GM12878 (cell line): ENCODE results near the gene CHMP4A.

Source experiments
- CEBPB ChIP-seq, 2 experiments: fragments of 150-350 bp in 1 of 2; IDR thresholded peaks; 2 replicates each; pipeline ENCODE4 v1.6.1; 2012 to 2014; ENCODE audit warnings: low read depth in 2 of 2, low read length in 2 of 2, borderline replicate concordance in 1 of 2, inconsistent platforms in 1 of 2
- CHD1 ChIP-seq: IDR thresholded peaks from 2 replicates; pipeline ENCODE4 v1.6.1; 2012; ENCODE audit warnings: low read depth, low read length, improper control_type of control experiment
- CHD2 ChIP-seq: IDR thresholded peaks from 2 replicates; pipeline ENCODE4 v1.6.1; 2011; ENCODE audit warnings: low read depth, low read length, improper control_type of control experiment, borderline replicate concordance
- FOXK2 ChIP-seq: fragments of 450-650 bp; IDR thresholded peaks from 2 replicates; pipeline ENCODE4 v1.6.1; 2017; ENCODE audit warnings: mild to moderate bottlenecking, moderate library complexity
- MYC ChIP-seq: IDR thresholded peaks from 2 replicates; pipeline ENCODE4 v1.6.1; 2011; ENCODE audit warnings: mild to moderate bottlenecking, low read length, moderate library complexity, inconsistent platforms; ENCODE audit not compliant: insufficient read depth, insufficient replicate concordance, insufficient read length, severe bottlenecking
- POLR2A ChIP-seq: IDR thresholded peaks from 2 replicates; pipeline ENCODE4 v1.6.1; 2011; ENCODE audit warnings: low read depth, mild to moderate bottlenecking, low read length
- RAD21 ChIP-seq: IDR thresholded peaks from 2 replicates; pipeline ENCODE4 v1.6.1; 2011; ENCODE audit warnings: mild to moderate bottlenecking, low read depth, low read length, moderate library complexity; ENCODE audit not compliant: insufficient read depth
- YBX1 ChIP-seq: fragments of 450-650 bp; IDR thresholded peaks from 2 replicates; pipeline ENCODE4 v1.6.1; 2016; ENCODE audit warnings: antibody characterized with exemption
- TF ChIP-seq, protein P1 (sequence below): IDR thresholded peaks from 2 replicates; pipeline ENCODE4 v1.6.1; 2011; ENCODE audit warnings: mild to moderate bottlenecking, low read depth, low read length, moderate library complexity; ENCODE audit not compliant: insufficient replicate concordance
- TF ChIP-seq, protein P2 (sequence below): fragments of 450-650 bp; IDR thresholded peaks from 2 replicates; pipeline ENCODE4 v1.6.1; 2017; ENCODE audit warnings: mild to moderate bottlenecking, moderate library complexity
- TF ChIP-seq, protein P3 (sequence below): IDR thresholded peaks from 2 replicates; pipeline ENCODE4 v1.6.1; 2012; ENCODE audit warnings: low read depth, low read length, improper control_type of control experiment
- TF ChIP-seq, protein P4 (sequence below), 3 experiments: IDR thresholded peaks in 2 of 3; conservative IDR thresholded peaks in 1 of 3; 2 replicates each; pipeline ENCODE4 v1.5.1; 2011; ENCODE audit warnings: low read depth in 3 of 3, low read length in 3 of 3, mild to moderate bottlenecking in 3 of 3, control low read depth in 2 of 3, moderate library complexity in 2 of 3, inconsistent platforms in 1 of 3, mixed read lengths in 1 of 3; ENCODE audit not compliant: control insufficient read depth in 2 of 3, insufficient read depth in 1 of 3; ENCODE audit errors: extremely low read depth in 1 of 3

DNA sequence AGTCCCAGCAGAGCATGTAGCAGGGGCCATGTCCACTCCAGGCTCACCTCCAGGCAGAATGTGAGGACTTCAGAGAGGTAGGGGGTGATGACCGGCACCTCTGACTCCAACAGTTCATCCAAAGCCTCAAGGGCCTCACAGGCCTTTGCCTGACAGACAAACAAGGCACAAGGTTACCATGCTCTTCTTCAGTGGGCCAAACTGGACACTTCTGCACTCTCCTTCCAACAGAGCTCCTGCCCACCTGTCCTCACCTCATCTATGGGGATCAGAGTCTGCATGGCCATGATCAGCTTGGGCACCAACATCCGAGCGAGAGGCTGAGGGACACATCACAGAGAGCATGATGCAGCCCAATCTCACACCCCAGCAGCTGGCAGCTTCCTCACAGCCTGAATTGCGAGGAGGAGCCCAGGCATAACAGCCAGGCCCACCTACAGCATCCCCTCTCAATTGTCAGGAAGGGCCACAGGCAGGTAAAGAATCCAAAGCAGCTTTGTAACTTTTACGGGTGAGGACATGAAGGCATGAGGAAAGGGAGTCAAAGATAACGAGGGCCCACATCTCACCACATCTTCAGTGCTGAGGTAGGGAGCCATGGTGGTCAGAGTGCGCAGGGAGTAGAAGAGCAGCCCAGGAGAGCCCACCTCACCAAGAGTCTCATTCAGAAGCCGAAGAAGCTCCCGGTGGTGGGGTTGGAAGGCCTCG, 26.3 kb downstream of the CHMP4A start:
- TF ChIP-seq, protein P1, sequence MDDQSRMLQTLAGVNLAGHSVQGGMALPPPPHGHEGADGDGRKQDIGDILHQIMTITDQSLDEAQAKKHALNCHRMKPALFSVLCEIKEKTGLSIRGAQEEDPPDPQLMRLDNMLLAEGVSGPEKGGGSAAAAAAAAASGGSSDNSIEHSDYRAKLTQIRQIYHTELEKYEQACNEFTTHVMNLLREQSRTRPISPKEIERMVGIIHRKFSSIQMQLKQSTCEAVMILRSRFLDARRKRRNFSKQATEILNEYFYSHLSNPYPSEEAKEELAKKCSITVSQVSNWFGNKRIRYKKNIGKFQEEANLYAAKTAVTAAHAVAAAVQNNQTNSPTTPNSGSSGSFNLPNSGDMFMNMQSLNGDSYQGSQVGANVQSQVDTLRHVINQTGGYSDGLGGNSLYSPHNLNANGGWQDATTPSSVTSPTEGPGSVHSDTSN: no peak
- TF ChIP-seq YBX1: no peak
- TF ChIP-seq POLR2A: no peak
- TF ChIP-seq CHD2: no peak
- TF ChIP-seq MYC: no peak
- no peak for TF ChIP-seq RAD21
- TF ChIP-seq, protein P2, sequence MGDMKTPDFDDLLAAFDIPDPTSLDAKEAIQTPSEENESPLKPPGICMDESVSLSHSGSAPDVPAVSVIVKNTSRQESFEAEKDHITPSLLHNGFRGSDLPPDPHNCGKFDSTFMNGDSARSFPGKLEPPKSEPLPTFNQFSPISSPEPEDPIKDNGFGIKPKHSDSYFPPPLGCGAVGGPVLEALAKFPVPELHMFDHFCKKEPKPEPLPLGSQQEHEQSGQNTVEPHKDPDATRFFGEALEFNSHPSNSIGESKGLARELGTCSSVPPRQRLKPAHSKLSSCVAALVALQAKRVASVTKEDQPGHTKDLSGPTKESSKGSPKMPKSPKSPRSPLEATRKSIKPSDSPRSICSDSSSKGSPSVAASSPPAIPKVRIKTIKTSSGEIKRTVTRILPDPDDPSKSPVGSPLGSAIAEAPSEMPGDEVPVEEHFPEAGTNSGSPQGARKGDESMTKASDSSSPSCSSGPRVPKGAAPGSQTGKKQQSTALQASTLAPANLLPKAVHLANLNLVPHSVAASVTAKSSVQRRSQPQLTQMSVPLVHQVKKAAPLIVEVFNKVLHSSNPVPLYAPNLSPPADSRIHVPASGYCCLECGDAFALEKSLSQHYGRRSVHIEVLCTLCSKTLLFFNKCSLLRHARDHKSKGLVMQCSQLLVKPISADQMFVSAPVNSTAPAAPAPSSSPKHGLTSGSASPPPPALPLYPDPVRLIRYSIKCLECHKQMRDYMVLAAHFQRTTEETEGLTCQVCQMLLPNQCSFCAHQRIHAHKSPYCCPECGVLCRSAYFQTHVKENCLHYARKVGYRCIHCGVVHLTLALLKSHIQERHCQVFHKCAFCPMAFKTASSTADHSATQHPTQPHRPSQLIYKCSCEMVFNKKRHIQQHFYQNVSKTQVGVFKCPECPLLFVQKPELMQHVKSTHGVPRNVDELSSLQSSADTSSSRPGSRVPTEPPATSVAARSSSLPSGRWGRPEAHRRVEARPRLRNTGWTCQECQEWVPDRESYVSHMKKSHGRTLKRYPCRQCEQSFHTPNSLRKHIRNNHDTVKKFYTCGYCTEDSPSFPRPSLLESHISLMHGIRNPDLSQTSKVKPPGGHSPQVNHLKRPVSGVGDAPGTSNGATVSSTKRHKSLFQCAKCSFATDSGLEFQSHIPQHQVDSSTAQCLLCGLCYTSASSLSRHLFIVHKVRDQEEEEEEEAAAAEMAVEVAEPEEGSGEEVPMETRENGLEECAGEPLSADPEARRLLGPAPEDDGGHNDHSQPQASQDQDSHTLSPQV: no peak
- TF ChIP-seq, protein P3, sequence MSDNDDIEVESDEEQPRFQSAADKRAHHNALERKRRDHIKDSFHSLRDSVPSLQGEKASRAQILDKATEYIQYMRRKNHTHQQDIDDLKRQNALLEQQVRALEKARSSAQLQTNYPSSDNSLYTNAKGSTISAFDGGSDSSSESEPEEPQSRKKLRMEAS: no peak
- no peak for TF ChIP-seq FOXK2
- TF ChIP-seq CHD1: no peak
- TF ChIP-seq CEBPB (IDR thresholded peaks at IDR 0.05; ENCODE audit: borderline replicate concordance in 1 of 2, low read depth in 2 of 2, low read length in 2 of 2): no peak
- TF ChIP-seq, protein P4, sequence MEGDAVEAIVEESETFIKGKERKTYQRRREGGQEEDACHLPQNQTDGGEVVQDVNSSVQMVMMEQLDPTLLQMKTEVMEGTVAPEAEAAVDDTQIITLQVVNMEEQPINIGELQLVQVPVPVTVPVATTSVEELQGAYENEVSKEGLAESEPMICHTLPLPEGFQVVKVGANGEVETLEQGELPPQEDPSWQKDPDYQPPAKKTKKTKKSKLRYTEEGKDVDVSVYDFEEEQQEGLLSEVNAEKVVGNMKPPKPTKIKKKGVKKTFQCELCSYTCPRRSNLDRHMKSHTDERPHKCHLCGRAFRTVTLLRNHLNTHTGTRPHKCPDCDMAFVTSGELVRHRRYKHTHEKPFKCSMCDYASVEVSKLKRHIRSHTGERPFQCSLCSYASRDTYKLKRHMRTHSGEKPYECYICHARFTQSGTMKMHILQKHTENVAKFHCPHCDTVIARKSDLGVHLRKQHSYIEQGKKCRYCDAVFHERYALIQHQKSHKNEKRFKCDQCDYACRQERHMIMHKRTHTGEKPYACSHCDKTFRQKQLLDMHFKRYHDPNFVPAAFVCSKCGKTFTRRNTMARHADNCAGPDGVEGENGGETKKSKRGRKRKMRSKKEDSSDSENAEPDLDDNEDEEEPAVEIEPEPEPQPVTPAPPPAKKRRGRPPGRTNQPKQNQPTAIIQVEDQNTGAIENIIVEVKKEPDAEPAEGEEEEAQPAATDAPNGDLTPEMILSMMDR (IDR thresholded peaks at IDR 0.05 in 2 of 3, conservative IDR thresholded peaks at IDR 0.05 in 1 of 3; ENCODE audit: control insufficient read depth in 2 of 3, extremely low read depth in 1 of 3, insufficient read depth in 1 of 3, low read depth in 3 of 3, low read length in 3 of 3): no peak
